Kidney capillary endothelial cell (primary cell): ENCODE measurements around the gene VSTM2L.

Source experiments
- DNase-seq: peaks from one replicate; pipeline ENCODE4 v3.0.0-alpha.2; 2018; ENCODE audit warnings: low spot score

The VSTM2L gene

GRCh38 chr20:37968841-37969401 lies 66.0 kb downstream of the VSTM2L start:
- no peak for DNase-seq

- DNase-seq: no peak
Measured at GRCh38 chr20:37969949-37970855, 67.3 kb downstream of the VSTM2L start.

GRCh38 chr20:37970856-37971245 lies 67.9 kb downstream of the VSTM2L start:
- DNase-seq: no peak

- no peak for DNase-seq
Measured at GRCh38 chr20:37971561-37972127, 68.7 kb downstream of the VSTM2L start.

- DNase-seq: no peak
Measured at GRCh38 chr20:37972256-37973058, 69.5 kb downstream of the VSTM2L start.

DNA sequence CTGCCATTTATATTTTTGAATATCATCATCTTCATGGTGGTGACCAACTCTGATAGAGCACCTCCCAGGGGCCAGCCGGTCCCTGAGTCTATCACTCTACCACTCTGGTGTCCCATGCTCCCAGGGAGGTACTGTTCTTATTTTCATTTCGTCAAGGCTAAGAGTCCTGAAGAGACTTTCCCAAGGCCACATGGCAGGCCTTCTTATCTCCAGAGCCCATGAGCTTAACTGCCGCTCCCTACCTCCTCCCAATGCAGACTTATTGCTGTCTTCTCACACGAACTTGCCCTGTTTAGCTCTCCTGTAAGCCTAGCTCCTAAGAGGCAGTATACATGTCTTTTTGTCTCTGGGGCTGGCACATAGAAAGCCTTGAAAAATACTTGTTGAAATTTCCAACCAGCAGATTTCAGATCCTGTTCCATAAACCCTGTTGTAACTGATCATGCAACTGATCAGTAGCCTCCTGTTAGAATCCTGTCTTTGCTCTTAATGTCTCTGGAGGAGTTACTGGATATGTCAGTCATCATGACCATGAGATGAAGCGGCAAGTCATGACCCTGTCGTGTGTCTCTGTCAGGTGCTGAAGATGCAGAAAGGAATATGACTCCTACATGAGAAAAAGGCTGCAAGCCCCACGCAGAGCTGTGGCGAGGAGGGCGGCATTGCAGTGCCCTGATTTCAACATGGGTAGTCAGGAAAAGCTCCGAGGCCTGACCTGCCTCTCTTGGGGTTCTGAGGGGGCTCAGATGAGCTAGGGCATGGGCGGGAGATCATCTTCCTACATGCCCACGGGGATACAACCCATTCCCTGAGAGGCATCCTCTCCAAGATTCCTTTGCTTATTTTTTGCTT lies 70.4 kb downstream of the VSTM2L start:
- no peak for DNase-seq

- no peak for DNase-seq
Measured at GRCh38 chr20:37976887-37977286, 74.0 kb downstream of the VSTM2L start.

DNA sequence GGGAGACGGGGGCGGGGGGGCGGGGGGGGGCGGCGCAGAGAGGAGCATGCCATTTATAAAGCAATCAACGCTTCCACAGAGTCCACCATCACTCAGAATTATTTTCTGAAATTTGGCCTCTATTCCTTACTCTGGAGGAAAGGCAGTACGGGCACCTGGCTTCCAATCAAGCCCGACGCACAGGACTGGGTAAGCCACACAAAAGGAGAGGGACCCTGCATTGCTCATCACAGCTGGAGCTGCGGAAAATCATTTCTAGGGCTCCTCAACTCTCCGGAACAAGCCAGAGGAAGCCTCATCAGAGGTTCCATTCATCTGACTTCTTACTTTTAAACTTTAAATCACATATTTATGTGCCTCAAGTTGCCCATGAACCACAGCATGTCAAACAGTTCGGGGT lies 74.4 kb downstream of the VSTM2L start:
- no peak for DNase-seq

DNA sequence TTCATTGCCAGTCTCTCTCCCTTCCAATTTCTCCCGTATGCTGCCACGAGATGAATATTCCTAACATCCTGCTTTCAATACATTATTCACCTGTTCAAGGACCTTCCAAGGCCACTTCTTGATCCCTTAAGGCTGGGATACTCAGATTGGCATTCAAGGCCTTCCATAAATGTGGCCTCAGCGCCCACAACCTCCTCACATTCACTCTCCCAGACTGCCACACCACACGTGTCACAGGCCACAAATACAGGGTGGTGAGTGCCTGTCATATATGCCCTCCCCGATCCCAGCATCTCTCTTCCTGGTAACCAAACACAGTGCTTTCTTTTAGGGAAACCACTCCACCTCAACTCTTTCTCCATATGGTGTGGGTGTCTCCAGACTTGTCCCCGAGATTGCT lies 74.9 kb downstream of the VSTM2L start:
- DNase-seq: no peak

DNA sequence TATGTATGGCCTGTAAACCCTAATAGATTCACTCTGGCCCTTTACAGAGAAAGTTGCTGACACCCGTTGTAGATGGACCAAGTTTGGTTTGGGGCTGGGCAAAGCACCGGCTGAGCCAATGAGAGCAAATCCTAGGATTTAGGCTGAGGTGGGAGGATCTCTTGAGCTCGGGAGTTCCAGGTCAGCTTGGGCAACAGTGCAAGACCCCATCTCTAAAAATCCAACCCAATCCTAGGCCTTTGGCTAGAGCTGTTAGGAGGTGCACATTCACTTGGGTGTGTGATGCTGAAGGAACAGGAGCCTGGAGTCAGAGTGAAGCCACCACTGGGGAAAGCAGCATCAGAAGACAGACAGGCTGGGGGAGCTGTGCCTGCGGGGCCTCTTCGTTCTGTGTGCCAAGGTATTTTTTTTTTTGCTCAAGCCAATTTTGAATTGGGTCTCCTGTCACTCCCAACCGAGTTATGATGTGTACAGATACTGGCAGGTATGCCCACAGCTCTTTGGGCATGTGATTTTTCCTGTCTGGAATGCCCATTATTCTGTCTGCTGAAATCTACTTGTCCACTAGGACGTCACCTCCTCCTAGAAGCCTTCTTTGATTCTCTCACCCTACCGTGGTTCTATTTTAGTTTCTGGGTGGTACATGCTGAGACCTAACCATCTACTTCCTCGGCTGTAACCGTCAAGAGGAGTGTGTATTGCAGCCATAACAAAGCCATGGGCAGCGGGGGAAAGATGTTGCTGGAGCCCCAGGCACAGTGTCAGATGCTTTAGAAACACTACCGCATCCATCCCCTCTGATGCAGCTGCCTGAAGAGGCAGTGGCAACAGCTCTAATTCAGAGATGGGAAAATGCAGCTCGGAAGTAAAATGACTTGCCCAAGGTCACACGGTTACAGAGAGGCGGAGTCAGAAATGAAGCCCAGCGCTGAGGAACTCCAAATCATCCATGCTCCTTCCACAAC lies 76.4 kb downstream of the VSTM2L start:
- no peak for DNase-seq

- DNase-seq: no peak
Measured at GRCh38 chr20:37980383-37980782, 77.5 kb downstream of the VSTM2L start.

DNA sequence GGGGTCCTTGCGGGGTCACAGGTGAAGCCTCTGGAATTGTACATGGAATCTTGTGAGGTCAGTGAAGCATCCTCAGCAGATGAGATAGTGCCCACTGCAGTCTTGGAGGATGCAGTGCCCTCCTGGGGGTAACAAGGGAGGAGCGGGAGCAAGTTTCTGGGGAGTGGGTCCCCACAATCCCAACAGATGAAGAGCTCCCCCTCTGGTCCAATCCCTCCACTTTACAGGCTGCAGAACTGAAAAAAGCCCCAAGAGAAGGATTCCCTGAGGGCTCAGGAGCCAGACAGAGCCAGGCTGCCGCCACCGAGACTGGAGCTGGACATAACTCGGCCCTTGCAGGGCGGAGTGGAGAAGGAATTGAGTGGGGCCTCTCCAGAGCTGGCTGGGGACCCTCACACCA lies 77.9 kb downstream of the VSTM2L start:
- no peak for DNase-seq

- DNase-seq: no peak
Measured at GRCh38 chr20:37981568-37981967, 78.6 kb downstream of the VSTM2L start.

DNA sequence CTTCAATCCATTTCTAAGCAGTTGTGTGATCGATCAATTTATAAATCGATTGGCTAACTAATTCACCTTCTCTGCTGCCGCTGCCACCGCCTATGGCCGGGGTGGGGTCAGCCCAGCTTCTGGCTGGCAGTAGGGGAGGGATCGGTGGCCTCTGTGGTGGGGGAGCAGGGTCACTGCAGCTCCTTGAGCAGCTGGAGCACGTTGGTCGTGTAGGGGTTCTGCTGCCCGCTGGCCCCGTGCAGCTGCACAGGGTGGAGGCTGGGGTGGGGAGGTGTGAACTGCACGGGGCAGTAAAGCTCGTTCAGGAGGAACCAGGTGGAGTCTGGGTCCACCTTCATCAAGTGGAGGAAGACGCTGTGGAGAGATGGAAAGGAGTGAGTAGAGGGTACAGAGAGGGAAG lies 80.4 kb downstream of the VSTM2L start:
- no peak for DNase-seq

- no peak for DNase-seq
Measured at GRCh38 chr20:37984018-37984785, 81.3 kb downstream of the VSTM2L start.

DNA sequence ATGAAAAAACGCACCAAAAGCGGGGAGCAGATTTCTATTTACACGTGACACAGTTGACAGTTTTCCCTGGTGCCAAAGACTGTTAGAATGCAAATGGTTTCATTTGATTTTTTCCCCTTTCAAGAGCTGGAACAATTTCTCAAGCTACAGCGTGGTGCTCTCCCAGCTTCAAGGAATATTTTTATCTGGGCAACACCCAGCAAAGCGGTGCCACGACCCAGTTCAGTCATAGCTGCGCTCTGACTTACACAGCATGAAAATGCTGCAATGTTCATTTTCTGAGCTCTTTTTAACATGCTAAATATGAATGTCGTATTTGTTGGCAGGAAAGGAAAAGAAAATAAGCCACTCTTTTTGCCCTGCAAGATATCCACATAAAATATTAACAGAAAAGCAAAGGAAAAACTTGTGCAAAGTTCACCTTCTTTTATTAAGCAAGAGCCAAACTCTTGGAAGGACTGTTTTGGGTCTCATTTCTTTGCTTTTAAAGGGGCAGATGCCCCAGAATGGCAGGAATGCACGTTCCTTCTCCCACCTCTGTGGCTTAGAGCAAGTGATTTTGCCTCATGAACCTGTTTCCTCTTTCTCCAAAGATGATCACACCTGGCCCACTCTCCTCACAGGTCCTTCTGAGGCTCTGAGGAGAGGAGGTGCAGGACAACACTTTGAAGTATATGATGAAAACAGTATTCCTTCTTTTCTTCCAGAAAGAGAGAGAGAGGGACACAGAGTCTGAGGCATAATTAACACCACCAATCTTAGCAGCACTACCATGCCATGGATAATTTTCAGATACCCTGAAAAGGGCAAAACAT lies 83.3 kb downstream of the VSTM2L start:
- DNase-seq: no peak

DNA sequence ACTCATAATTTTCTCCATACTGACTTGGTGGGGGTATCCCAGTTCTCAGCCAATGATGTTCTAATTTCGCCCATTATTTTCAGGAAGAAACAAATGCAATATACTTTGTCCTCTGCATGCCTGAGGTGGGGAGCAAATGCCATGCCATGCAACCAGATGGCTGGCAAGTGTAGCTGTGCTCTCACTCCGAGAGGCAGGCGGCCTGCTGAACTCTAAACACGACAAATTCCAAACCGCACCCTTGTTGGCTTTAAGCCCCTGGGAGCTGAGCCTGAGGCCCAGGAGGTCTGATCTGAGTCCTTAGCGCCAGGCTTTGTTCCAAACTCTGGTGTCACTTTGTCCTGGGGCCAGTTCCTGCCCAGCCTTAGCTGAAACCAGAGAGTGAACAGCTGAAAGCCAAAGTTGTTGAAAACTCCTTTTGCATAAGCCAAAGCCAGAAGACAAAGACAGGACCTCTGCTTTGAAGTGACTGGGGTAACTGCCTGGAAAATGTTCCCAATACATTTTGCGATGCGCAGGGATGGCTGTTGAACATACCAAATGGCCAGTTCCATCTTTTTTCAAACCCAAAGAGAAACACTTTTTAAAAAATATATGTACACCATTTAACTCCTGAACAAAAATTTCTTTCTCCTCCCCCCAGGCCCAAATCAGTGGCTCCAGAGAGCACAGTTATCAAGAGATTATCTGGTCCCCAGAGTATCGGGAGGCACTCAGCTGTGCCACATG lies 84.1 kb downstream of the VSTM2L start:
- no peak for DNase-seq
